ENCODE measurements around the gene ZNF536. TPM values are rescaled to one million over a fixed set of nuclear protein-coding genes. Genes with fewer than 3 reads are reported as not detected.

ZNF536 gene
- total RNA-seq, 6 experiments from 2014 or later = 0.25 TPM; not detected in 5

- Histone ChIP-seq H3K27ac (no peak overlapping the region), H3K27me3 (no peaks in the 10 kb centered on the region), H3K36me3 (no peaks in the 10 kb centered on the region), H3K4me3 (no peak overlapping the region), H3K9me3 (no peaks in the 10 kb centered on the region), H3K4me1 (no peaks in the 10 kb centered on the region)
- TF ChIP-seq POLR2A (IDR thresholded peaks at IDR 0.05) (no peak), CTCF (IDR thresholded peaks at IDR 0.05) (no peak)
- intact Hi-C loops (cut with DNase I) = no loop called here
- ATAC-seq = no peak
- no peak for DNase-seq
- WGBS (ENCODE audit: insufficient coverage, low coverage, low lambda C conversion rate, missing lambda C conversion rate) = 47% methylated on average over 10 of the region's 12 CpGs
Measured at GRCh38 chr19:30403203-30403985, 31.2 kb downstream of the ZNF536 start.

GRCh38 chr19:30406220-30407067, 34.3 kb downstream of the ZNF536 start:
- H3K27ac ChIP-seq = no peak overlapping the region
- no peaks in the 10 kb centered on the region for H3K9me3 ChIP-seq
- no peaks in the 10 kb centered on the region for H3K36me3 ChIP-seq
- intact Hi-C loops (cut with DNase I) = no loop called here
- H3K4me3 ChIP-seq = no peak overlapping the region
- 38% methylated on average over 13 of the region's 13 CpGs for WGBS (ENCODE audit: insufficient coverage, low coverage, low lambda C conversion rate, missing lambda C conversion rate)
- no peak for DNase-seq
- TF ChIP-seq CTCF (IDR thresholded peaks at IDR 0.05) = peak in 2 of 4 donors; percentile 22 to 40
- TF ChIP-seq POLR2A (IDR thresholded peaks at IDR 0.05) = no peak
- H3K4me1 ChIP-seq = no peaks in the 10 kb centered on the region
- ATAC-seq = peak in 3 of 4 donors; percentile 60 to 78 (median 65)
- H3K27me3 ChIP-seq = peaks cover 0 to 4% of the 10 kb centered on the region in 2 donors

GRCh38 chr19:30407068-30407709, 35.0 kb downstream of the ZNF536 start:
- ATAC-seq (no peak), DNase-seq (no peak)
- Histone ChIP-seq H3K4me1 (no peaks in the 10 kb centered on the region), H3K27ac (no peak overlapping the region), H3K4me3 (no peak overlapping the region), H3K36me3 (no peaks in the 10 kb centered on the region), H3K27me3 (peaks cover 0 to 4% of the 10 kb centered on the region in 2 donors), H3K9me3 (peaks cover 0 to 3% (median 0%) of the 10 kb centered on the region in 4 donors)
- 49% methylated on average over 7 of the region's 8 CpGs for WGBS (ENCODE audit: insufficient coverage, low coverage, low lambda C conversion rate, missing lambda C conversion rate)
- intact Hi-C loops (cut with DNase I) = no loop called here
- no peak for TF ChIP-seq POLR2A (IDR thresholded peaks at IDR 0.05)
- no peak for TF ChIP-seq CTCF (IDR thresholded peaks at IDR 0.05)

GRCh38 chr19:30408734-30409301, 36.6 kb downstream of the ZNF536 start:
- peaks cover 0 to 3% (median 0%) of the 10 kb centered on the region in 4 donors for H3K9me3 ChIP-seq
- no peaks in the 10 kb centered on the region for H3K36me3 ChIP-seq
- TF ChIP-seq CTCF (IDR thresholded peaks at IDR 0.05) (no peak), POLR2A (IDR thresholded peaks at IDR 0.05) (no peak)
- DNase-seq (no peak), ATAC-seq (no peak)
- no peak overlapping the region for H3K4me3 ChIP-seq
- no peak overlapping the region for H3K27ac ChIP-seq
- intact Hi-C loops (cut with DNase I) = no loop called here
- H3K4me1 ChIP-seq = no peaks in the 10 kb centered on the region
- WGBS (ENCODE audit: insufficient coverage, low coverage, low lambda C conversion rate, missing lambda C conversion rate) = 68% methylated on average over 3 of the region's 3 CpGs
- peaks cover 0 to 4% of the 10 kb centered on the region in 2 donors for H3K27me3 ChIP-seq

All from right lobe of liver (tissue), 6 donors.